Skeletal muscle cell (primary cell): ENCODE results near the gene SIK2.

Experiments used
- DNase-seq: peaks from one replicate; pipeline ENCODE4 v3.0.0-alpha.2; 2010; ENCODE audit warnings: low read depth
- H3K4me3 ChIP-seq: 2 replicates; pipeline ENCODE4 v1.5.1; 2011; ENCODE audit warnings: low read depth, mild to moderate bottlenecking, control low read depth, low read length, moderate library complexity

The SIK2 gene

GRCh38 chr11:111736181-111736590 lies 133.9 kb downstream of the SIK2 start:
- peak; percentile 49 for DNase-seq
- H3K4me3 ChIP-seq: no peak overlapping the region

- DNase-seq: no peak
- no peak overlapping the region for H3K4me3 ChIP-seq
Measured at GRCh38 chr11:111736621-111737443, 134.6 kb downstream of the SIK2 start.

- H3K4me3 ChIP-seq: no peak overlapping the region
- no peak for DNase-seq
Measured at GRCh38 chr11:111737444-111738210, 135.4 kb downstream of the SIK2 start.

GRCh38 chr11:111739299-111739698 lies 137.1 kb downstream of the SIK2 start:
- H3K4me3 ChIP-seq: no peak overlapping the region
- DNase-seq: no peak

- no peak for DNase-seq
- no peak overlapping the region for H3K4me3 ChIP-seq
Measured at GRCh38 chr11:111741751-111742150, 139.5 kb downstream of the SIK2 start.

- no peak for DNase-seq
- H3K4me3 ChIP-seq: no peak overlapping the region
Measured at GRCh38 chr11:111743700-111744099, 141.5 kb downstream of the SIK2 start.

GRCh38 chr11:111745719-111746504 lies 143.7 kb downstream of the SIK2 start:
- H3K4me3 ChIP-seq: no peak overlapping the region

GRCh38 chr11:111748035-111748804 lies 146.0 kb downstream of the SIK2 start:
- no peak for DNase-seq
- no peak overlapping the region for H3K4me3 ChIP-seq

More at GRCh38 chr11:111745719-111746504, 143.7 kb downstream of the SIK2 start:
- DNase-seq: no peak

- H3K4me3 ChIP-seq: no peak overlapping the region
- DNase-seq: no peak
Measured at GRCh38 chr11:111749646-111750045, 147.4 kb downstream of the SIK2 start.

- DNase-seq: no peak
- H3K4me3 ChIP-seq: no peak overlapping the region
Measured at GRCh38 chr11:111756097-111756496, 153.8 kb downstream of the SIK2 start.

- H3K4me3 ChIP-seq: no peak overlapping the region
- DNase-seq: no peak
Measured at GRCh38 chr11:111759376-111759775, 157.1 kb downstream of the SIK2 start.

- H3K4me3 ChIP-seq: no peak overlapping the region
- DNase-seq: no peak
Measured at GRCh38 chr11:111759778-111760407, 157.6 kb downstream of the SIK2 start.

- no peak for DNase-seq
- no peak overlapping the region for H3K4me3 ChIP-seq
Measured at GRCh38 chr11:111761036-111761435, 158.8 kb downstream of the SIK2 start.

- DNase-seq: no peak
- H3K4me3 ChIP-seq: no peak overlapping the region
Measured at GRCh38 chr11:111762526-111762925, 160.3 kb downstream of the SIK2 start.

- no peak overlapping the region for H3K4me3 ChIP-seq
- no peak for DNase-seq
Measured at GRCh38 chr11:111762981-111763643, 160.9 kb downstream of the SIK2 start.

GRCh38 chr11:111764621-111765020 lies 162.4 kb downstream of the SIK2 start:
- H3K4me3 ChIP-seq: peak overlapping the region; percentile 89
- no peak for DNase-seq

- no peak for DNase-seq
- H3K4me3 ChIP-seq: peak overlapping the region; percentile 89
Measured at GRCh38 chr11:111765320-111765983, 163.2 kb downstream of the SIK2 start.
